Sciatic nerve (tissue), 2 donors: ENCODE measurements around the gene GNB5. TPM values are rescaled to one million over a fixed set of nuclear protein-coding genes. Genes with fewer than 3 reads are reported as not detected.
"Not testable (repeated sequence)": the region's sequence is repeated elsewhere in the genome, so short reads cannot be mapped to it uniquely, and the experiment has no call there.

Source experiments
- ATAC-seq: fragments of 200-7000 bp; cut with Tn5 transposase; one replicate; pipeline ENCODE4 v1.9.1; 2020; ENCODE audit warnings: mild to moderate bottlenecking, moderate library complexity
- DNase-seq: peaks from one replicate; pipeline ENCODE4 v3.0.0-alpha.2; 2020; ENCODE audit warnings: low spot score
- intact Hi-C: fragments of 100-400 bp; cut with DNase I; formaldehyde crosslinking; loops from one replicate; pipeline ENCODE4 v1.14.2; 2022
- total RNA-seq: library from RNA; stranded (reverse); fragmentation: NEBNext Ultra II Directional; extraction: Animal tissue kit (Norgen Biotek cat#: 25700); gene quantifications from one replicate; pipeline ENCODE4 v1.2.1, GENCODE V29; 2021
- donor health status: DM: no; HTN: no; CAD: no.
- donor health status: DM: no; HTN: no; CAD: no.

Gene GNB5
- total RNA-seq, 1 donor from 2014 or later, result 12.8 TPM

- intact Hi-C loops, result no loop called here
- ATAC-seq (peak; percentile 91), DNase-seq (peak; percentile 85)
These were observed 11.7 kb downstream of the GNB5 start for GRCh38 chr15:52179278-52180195.

GRCh38 chr15:52178765-52179164, 12.4 kb downstream of the GNB5 start:
- intact Hi-C loops, result no loop called here
- DNase-seq, result no peak
- ATAC-seq, result no peak

- DNase-seq (no peak), ATAC-seq (no peak)
- intact Hi-C loops, result no loop called here
These were observed 18.3 kb downstream of the GNB5 start for GRCh38 chr15:52172869-52173268.

- ATAC-seq (peak; percentile 55), DNase-seq (no peak)
- intact Hi-C loops, result no loop called here
These were observed 19.4 kb downstream of the GNB5 start for GRCh38 chr15:52171807-52172206.

- DNase-seq (no peak), ATAC-seq (no peak)
- intact Hi-C loops, result no loop called here
These were observed 19.8 kb downstream of the GNB5 start for GRCh38 chr15:52171386-52171785.

- not testable (repeated sequence) for ATAC-seq, DNase-seq
These were observed 21.0 kb downstream of the GNB5 start for GRCh38 chr15:52170199-52170598.

GRCh38 chr15:52165494-52166131, 25.6 kb downstream of the GNB5 start:
- intact Hi-C loops, DNase-seq, ATAC-seq: not testable (repeated sequence)

More at GRCh38 chr15:52170199-52170598, 21.0 kb downstream of the GNB5 start:
- intact Hi-C loops, result not testable (repeated sequence)

- DNase-seq (no peak), ATAC-seq (no peak)
- intact Hi-C loops, result no loop called here
These were observed 26.4 kb downstream of the GNB5 start for GRCh38 chr15:52164631-52165265.

GRCh38 chr15:52163321-52164190, 27.6 kb downstream of the GNB5 start:
- intact Hi-C loops, result no loop called here
- DNase-seq, result no peak
- no peak for ATAC-seq

- intact Hi-C loops, result no loop called here
- DNase-seq (no peak), ATAC-seq (no peak)
These were observed 28.3 kb downstream of the GNB5 start for GRCh38 chr15:52162876-52163275.

GRCh38 chr15:52162260-52162659, 28.9 kb downstream of the GNB5 start:
- DNase-seq, result no peak
- no peak for ATAC-seq
- intact Hi-C loops, result no loop called here

GRCh38 chr15:52161406-52161966, 29.7 kb downstream of the GNB5 start:
- intact Hi-C loops, result no loop called here
- no peak for ATAC-seq

GRCh38 chr15:52159645-52160044, 31.5 kb downstream of the GNB5 start:
- intact Hi-C loops, result no loop called here
- ATAC-seq (no peak), DNase-seq (no peak)

More at GRCh38 chr15:52161406-52161966, 29.7 kb downstream of the GNB5 start:
- no peak for DNase-seq

- DNase-seq (no peak), ATAC-seq (no peak)
- intact Hi-C loops, result no loop called here
These were observed 33.0 kb downstream of the GNB5 start for GRCh38 chr15:52158084-52158765.

- intact Hi-C loops, result no loop called here
- no peak for ATAC-seq
- DNase-seq, result no peak
These were observed 35.3 kb downstream of the GNB5 start for GRCh38 chr15:52155878-52156277.

- intact Hi-C loops, result no loop called here
- no peak for ATAC-seq
- DNase-seq, result no peak
These were observed 36.0 kb downstream of the GNB5 start for GRCh38 chr15:52154896-52155865.
